Measurements from ENCODE around the gene PRH2. TPM values are rescaled to one million over a fixed set of nuclear protein-coding genes. Genes with fewer than 3 reads are reported as not detected.

PRH2 gene
- total RNA-seq, 2 donors from 2014 or later = not detected

GRCh38 chr12:10956085-10956484 lies 27.0 kb downstream of the PRH2 start:
- no peak for DNase-seq (ENCODE audit: low spot score)
- intact Hi-C loops (cut with DNase I) = no loop called here

- intact Hi-C loops (cut with DNase I) = no loop called here
- DNase-seq (ENCODE audit: low spot score) = no peak
Measured at GRCh38 chr12:10957741-10958140, 28.7 kb downstream of the PRH2 start.

GRCh38 chr12:10959804-10960203 lies 30.8 kb downstream of the PRH2 start:
- intact Hi-C loops (cut with DNase I) = no loop called here
- DNase-seq (ENCODE audit: low spot score) = no peak

DNA sequence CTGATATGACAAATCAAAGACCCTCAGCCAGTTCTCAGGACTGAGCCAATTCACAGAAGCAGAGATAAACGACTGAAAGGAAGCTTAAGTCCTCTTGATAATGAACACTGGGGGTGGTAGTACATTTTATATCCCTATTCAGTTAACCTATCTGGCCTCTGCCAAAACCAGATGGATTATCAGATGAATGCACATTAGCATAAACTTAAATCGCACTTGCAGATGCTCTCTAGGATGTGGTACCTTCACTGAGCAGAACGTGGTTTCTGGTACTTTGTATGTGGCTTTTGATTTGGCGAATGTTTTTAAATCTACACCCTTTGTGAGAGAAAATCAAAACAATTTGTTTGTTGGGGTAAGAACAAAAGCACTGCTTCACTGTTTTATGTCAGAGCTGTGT lies 31.2 kb downstream of the PRH2 start:
- intact Hi-C loops (cut with DNase I) = no loop called here
- DNase-seq (ENCODE audit: low spot score) = no peak

GRCh38 chr12:10965476-10965875 lies 36.4 kb downstream of the PRH2 start:
- intact Hi-C loops (cut with DNase I) = no loop called here
- no peak for DNase-seq (ENCODE audit: low spot score)

DNA sequence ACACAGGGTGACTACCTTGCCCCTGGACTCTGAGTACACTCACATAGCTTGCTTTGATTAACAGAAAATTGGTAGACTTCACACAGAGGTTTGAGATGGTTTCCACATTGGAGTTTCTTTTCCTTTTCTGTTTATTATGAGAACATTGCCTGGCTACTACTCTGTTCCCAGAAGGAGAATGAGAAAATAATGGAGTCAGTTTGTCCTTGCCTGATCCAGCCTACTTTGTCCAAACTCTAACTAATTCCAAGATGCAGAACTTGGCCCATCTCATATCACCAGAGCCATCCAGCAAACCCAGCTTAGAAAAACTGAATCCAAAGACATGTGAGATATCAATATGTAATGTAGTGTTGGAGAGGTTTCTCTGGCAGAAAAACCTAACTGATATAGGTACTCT lies 37.3 kb downstream of the PRH2 start:
- intact Hi-C loops (cut with DNase I) = no loop called here

DNA sequence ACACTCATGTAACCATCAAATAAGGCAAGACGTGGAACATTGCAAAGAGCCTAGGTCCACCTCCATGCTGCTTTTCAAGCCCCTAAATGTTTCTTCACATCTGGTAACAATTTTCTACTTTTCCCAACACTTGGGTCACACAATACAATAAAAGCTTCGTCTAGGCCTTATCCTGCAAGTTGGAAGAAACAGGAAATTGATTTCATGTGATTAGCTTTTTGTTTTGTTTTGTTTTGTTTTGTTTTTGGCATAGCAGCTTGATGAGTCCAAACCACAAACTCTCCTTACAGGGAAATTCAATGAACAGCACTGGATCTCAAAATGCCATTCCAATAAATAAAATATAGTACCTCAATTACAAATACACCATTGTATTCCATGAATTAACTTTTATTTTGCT lies 38.4 kb downstream of the PRH2 start:
- intact Hi-C loops (cut with DNase I) = no loop called here
- no peak for DNase-seq (ENCODE audit: low spot score)

More for the DNA sequence above, 37.3 kb downstream of the PRH2 start:
- DNase-seq (ENCODE audit: low spot score) = no peak

- DNase-seq (ENCODE audit: low spot score) = peak; percentile 76
Measured at GRCh38 chr12:10968765-10969456, 39.9 kb downstream of the PRH2 start.

GRCh38 chr12:10974965-10975364 lies 45.9 kb downstream of the PRH2 start:
- intact Hi-C loops (cut with DNase I) = no loop called here
- DNase-seq (ENCODE audit: low spot score) = no peak

More at GRCh38 chr12:10968765-10969456, 39.9 kb downstream of the PRH2 start:
- intact Hi-C loops (cut with DNase I) = no loop called here

DNA sequence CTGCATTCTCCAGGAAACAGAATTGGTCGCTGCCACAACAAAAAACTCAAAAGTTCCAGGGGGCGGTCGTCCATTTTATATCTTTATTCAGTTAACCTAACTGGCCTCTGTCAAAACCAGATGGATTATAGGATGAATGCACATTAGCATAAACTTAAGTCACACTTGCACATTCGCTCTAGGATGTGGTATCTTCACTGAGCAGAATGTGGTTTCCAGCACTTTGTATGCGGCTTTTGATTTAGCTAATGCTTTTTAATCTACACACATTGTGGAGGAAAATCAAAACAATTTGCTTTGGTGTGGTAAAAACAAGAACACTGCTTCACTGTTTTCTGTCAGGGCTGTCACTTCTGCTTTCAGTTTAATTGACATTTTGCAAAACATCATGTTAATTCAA lies 53.2 kb downstream of the PRH2 start:
- intact Hi-C loops (cut with DNase I) = no loop called here
- no peak for DNase-seq (ENCODE audit: low spot score)

Other genes starting within 250 kb of the PRH2 start
- 100 to 1,000 TPM; 386 to 502 TPM for gene YBX3, start 205.9 kb upstream of the PRH2 start, total RNA-seq
- not detected for gene TAS2R7, start 126.6 kb upstream of the PRH2 start, total RNA-seq
- gene TAS2R8, start 122.0 kb upstream of the PRH2 start, total RNA-seq = not detected
- gene TAS2R9, start 119.1 kb upstream of the PRH2 start, total RNA-seq = under 1 TPM in 1 of 2 donors, not detected in 1; 0.51 TPM
- gene TAS2R10, start 102.9 kb upstream of the PRH2 start, total RNA-seq = 1 to 10 TPM in 1 of 2 donors, under 1 TPM in 1; 0.76 to 1.2 TPM
- 1 to 10 TPM; 2.5 to 4.3 TPM for gene PRR4, start 79.8 kb upstream of the PRH2 start, total RNA-seq
- gene PRH1, start 45.0 kb upstream of the PRH2 start, total RNA-seq = 10 to 100 TPM; 13.5 to 19.2 TPM
- 1 to 10 TPM; 2.4 to 2.5 TPM for gene TAS2R13, start 19.7 kb upstream of the PRH2 start, total RNA-seq
- 1 to 10 TPM; 3.5 to 5.5 TPM for gene TAS2R14, start 10.0 kb downstream of the PRH2 start, total RNA-seq
- gene TAS2R50, start 57.7 kb downstream of the PRH2 start, total RNA-seq = 1 to 10 TPM; 2.0 to 3.2 TPM
- 1 to 10 TPM; 3.0 to 4.3 TPM for gene TAS2R20, start 69.1 kb downstream of the PRH2 start, total RNA-seq
- gene TAS2R19, start 93.4 kb downstream of the PRH2 start, total RNA-seq = 1 to 10 TPM; 4.3 to 5.9 TPM
- gene TAS2R31, start 102.2 kb downstream of the PRH2 start, total RNA-seq = 1 to 10 TPM; 3.3 to 4.7 TPM
- gene TAS2R46, start 133.1 kb downstream of the PRH2 start, total RNA-seq = 1 to 10 TPM; 2.2 to 2.4 TPM
- 1 to 10 TPM in 1 of 2 donors, under 1 TPM in 1; 0.33 to 1.3 TPM for gene TAS2R43, start 163.1 kb downstream of the PRH2 start, total RNA-seq
- gene TAS2R30, start 205.4 kb downstream of the PRH2 start, total RNA-seq = 1 to 10 TPM; 4.3 to 4.4 TPM
- 10 to 100 TPM; 15.1 to 15.3 TPM for gene SMIM10L1, start 242.0 kb downstream of the PRH2 start, total RNA-seq

Data from posterior vena cava (tissue), 2 donors.